HepG2 (cell line): ENCODE results near the gene GLDC. TPM values are rescaled to one million over a fixed set of nuclear protein-coding genes. Genes with fewer than 3 reads are reported as not detected.

ENCODE experiments used
- CREM ChIP-seq, 2 experiments: sonication (generic) in 1 of 2; formaldehyde crosslinking in 1 of 2; IDR thresholded peaks; 2 replicates each; pipeline versions ENCODE4 v1.4.0 to v1.6.1; 2016 to 2020; ENCODE audit warnings: antibody characterized with exemption in 1 of 2, mild to moderate bottlenecking in 1 of 2, missing genetic modification reagents in 1 of 2
- DPF2 ChIP-seq: sonication (generic); formaldehyde crosslinking; IDR thresholded peaks from 2 replicates; pipeline ENCODE4 v1.4.0; 2020; ENCODE audit warnings: mild to moderate bottlenecking, low read depth, missing genetic modification reagents, borderline replicate concordance
- HDAC2 ChIP-seq: sonication (generic); formaldehyde crosslinking; IDR thresholded peaks from 2 replicates; pipeline ENCODE4 v1.4.0; 2020; ENCODE audit warnings: missing genetic modification reagents
- ISL2 ChIP-seq: sonication (generic); formaldehyde crosslinking; IDR thresholded peaks from 2 replicates; pipeline ENCODE4 v1.5.0; 2020; ENCODE audit warnings: missing genetic modification reagents
- NFYC ChIP-seq: IDR thresholded peaks from 2 replicates; pipeline ENCODE4 v1.6.1; 2016; ENCODE audit warnings: missing genetic modification reagents, missing compliant biosample characterization
- PAF1 ChIP-seq: IDR thresholded peaks from 2 replicates; pipeline ENCODE4 v1.6.1; 2016; ENCODE audit warnings: missing genetic modification reagents, missing compliant biosample characterization
- POLR2G ChIP-seq: fragments of 200-400 bp; formaldehyde crosslinking; IDR thresholded peaks from 2 replicates; pipeline ENCODE4 v1.6.1; 2018; ENCODE audit warnings: mild to moderate bottlenecking, low read depth, low read length, moderate library complexity
- SALL2 ChIP-seq: sonication (generic); formaldehyde crosslinking; IDR thresholded peaks from 2 replicates; pipeline ENCODE4 v1.8.1; 2023; ENCODE audit warnings: mild to moderate bottlenecking, missing genetic modification reagents, inconsistent platforms
- ZBTB33 ChIP-seq: sonication (generic); formaldehyde crosslinking; IDR thresholded peaks from 2 replicates; pipeline ENCODE4 v1.4.0; 2020; ENCODE audit warnings: missing genetic modification reagents
- ZNF180 ChIP-seq: sonication (generic); formaldehyde crosslinking; IDR thresholded peaks from 2 replicates; pipeline ENCODE4 v1.4.0; 2020; ENCODE audit warnings: low read depth, missing genetic modification reagents, borderline replicate concordance
- ZNF276 ChIP-seq: sonication (generic); formaldehyde crosslinking; IDR thresholded peaks from 2 replicates; pipeline ENCODE4 v1.4.0; 2020; ENCODE audit warnings: mild to moderate bottlenecking, low read depth, missing genetic modification reagents
- ZNF333 ChIP-seq: sonication (generic); formaldehyde crosslinking; IDR thresholded peaks from 2 replicates; pipeline ENCODE4 v1.4.0; 2020; ENCODE audit warnings: mild to moderate bottlenecking, missing genetic modification reagents, borderline replicate concordance
- ZNF740 ChIP-seq: sonication (generic); formaldehyde crosslinking; IDR thresholded peaks from 2 replicates; pipeline ENCODE4 v1.4.0; 2020; ENCODE audit warnings: missing genetic modification reagents
- ZNF792 ChIP-seq: IDR thresholded peaks from 2 replicates; pipeline ENCODE4 v1.6.1; 2016
- ZNF800 ChIP-seq: sonication (generic); formaldehyde crosslinking; IDR thresholded peaks from 2 replicates; pipeline ENCODE4 v1.4.0; 2020; ENCODE audit warnings: missing genetic modification reagents
- ZNF839 ChIP-seq: sonication (generic); formaldehyde crosslinking; IDR thresholded peaks from 2 replicates; pipeline ENCODE4 v1.4.0; 2020; ENCODE audit warnings: missing genetic modification reagents, mild to moderate bottlenecking, borderline replicate concordance
- ZNF891 ChIP-seq: sonication (generic); formaldehyde crosslinking; IDR thresholded peaks from 2 replicates; pipeline ENCODE4 v1.5.0; 2020; ENCODE audit warnings: mild to moderate bottlenecking, missing genetic modification reagents
- polyA plus RNA-seq, 8 experiments: library from polyadenylated mRNA; depleted of rRNA in 3 of 8; stranded (reverse) in 7 of 8; unstranded in 1 of 8; fragments of >200 nt; fragmentation: Illumina TruSeq in 4 of 8; extraction: Trizol in 4 of 8; gene quantifications; 2 replicates each; pipeline versions ENCODE4 v1.2.1 to v1.2.3, GENCODE V29; 2011 to 2016; ENCODE audit warnings: low read depth in 4 of 8, missing spikeins in 1 of 8, mixed read lengths in 1 of 8; ENCODE audit not compliant: insufficient read depth in 1 of 8
- total RNA-seq, 5 experiments: library from RNA; depleted of rRNA; stranded (reverse); fragments of >200 nt; fragmentation: Illumina TruSeq; extraction: Trizol; gene quantifications; 2 replicates each; pipeline ENCODE4 v1.2.3, GENCODE V29; 2016; ENCODE audit warnings: low read depth in 1 of 5
- TF ChIP-seq, protein P1 (sequence below): sonication (generic); formaldehyde crosslinking; IDR thresholded peaks from 2 replicates; pipeline ENCODE4 v1.8.0; 2022; ENCODE audit warnings: missing genetic modification reagents, mild to moderate bottlenecking, moderate library complexity, borderline replicate concordance

The GLDC gene
- total and polyA plus RNA-seq, 2 of the 13 experiments (the other 11 are each of a cell fraction or from before 2014, with no cell fraction given) = 59.3 to 115 TPM

- TF ChIP-seq ZNF800 = peak; percentile 92
- no peak for TF ChIP-seq ZNF839
- TF ChIP-seq SALL2 = no peak
- no peak for TF ChIP-seq DPF2 (CRISPR knock-in tag)
- TF ChIP-seq ZNF891 (CRISPR knock-in tag) = 0 out of 2 replicates have a peak, but pooled peaks have one; percentile 21
- peak; percentile 70 for TF ChIP-seq ISL2
- TF ChIP-seq ZNF180 (CRISPR knock-in tag) = peak; percentile 52; the same call in 1 of the 2 replicates
- no peak for TF ChIP-seq CREM (IDR thresholded peaks at IDR 0.05)
- no peak for TF ChIP-seq CREM (CRISPR knock-in tag; IDR thresholded peaks at IDR 0.05)
- TF ChIP-seq ZNF333 (CRISPR knock-in tag) = peak; percentile 63; the same call in 1 of the 2 replicates
- TF ChIP-seq, protein P1, sequence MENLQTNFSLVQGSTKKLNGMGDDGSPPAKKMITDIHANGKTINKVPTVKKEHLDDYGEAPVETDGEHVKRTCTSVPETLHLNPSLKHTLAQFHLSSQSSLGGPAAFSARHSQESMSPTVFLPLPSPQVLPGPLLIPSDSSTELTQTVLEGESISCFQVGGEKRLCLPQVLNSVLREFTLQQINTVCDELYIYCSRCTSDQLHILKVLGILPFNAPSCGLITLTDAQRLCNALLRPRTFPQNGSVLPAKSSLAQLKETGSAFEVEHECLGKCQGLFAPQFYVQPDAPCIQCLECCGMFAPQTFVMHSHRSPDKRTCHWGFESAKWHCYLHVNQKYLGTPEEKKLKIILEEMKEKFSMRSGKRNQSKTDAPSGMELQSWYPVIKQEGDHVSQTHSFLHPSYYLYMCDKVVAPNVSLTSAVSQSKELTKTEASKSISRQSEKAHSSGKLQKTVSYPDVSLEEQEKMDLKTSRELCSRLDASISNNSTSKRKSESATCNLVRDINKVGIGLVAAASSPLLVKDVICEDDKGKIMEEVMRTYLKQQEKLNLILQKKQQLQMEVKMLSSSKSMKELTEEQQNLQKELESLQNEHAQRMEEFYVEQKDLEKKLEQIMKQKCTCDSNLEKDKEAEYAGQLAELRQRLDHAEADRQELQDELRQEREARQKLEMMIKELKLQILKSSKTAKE (CRISPR knock-in tag) = 0 out of 2 replicates have a peak, but pooled peaks have one; percentile 47
- TF ChIP-seq ZNF276 (CRISPR knock-in tag) = no peak
- peak; percentile 80 for TF ChIP-seq NFYC
- TF ChIP-seq ZNF792 (CRISPR knock-in tag) = peak; percentile 62; the same call in 1 of the 2 replicates
- TF ChIP-seq ZBTB33 (CRISPR knock-in tag) = no peak; the same call in 1 of the 2 replicates
- TF ChIP-seq ZNF740 (CRISPR knock-in tag) = no peak
- TF ChIP-seq POLR2G = peak; percentile 91
- TF ChIP-seq HDAC2 = peak; percentile 27; the same call in 1 of the 2 replicates
- no peak for TF ChIP-seq PAF1
Observed at GRCh38 chr9:6645355-6646292, at the start of gene GLDC (continued).
